K562 (cell line): ENCODE measurements around the gene CCSER1.

ENCODE experiments used
- CBX5 ChIP-seq: IDR thresholded peaks from 2 replicates; pipeline ENCODE4 v1.6.1; 2014; ENCODE audit warnings: low read depth, borderline replicate concordance
- HDAC1 ChIP-seq, 2 experiments: fragments of 450-650 bp; IDR thresholded peaks; 2 replicates each; pipeline ENCODE4 v1.6.1; 2016 to 2017; ENCODE audit warnings: inconsistent platforms in 1 of 2, mild to moderate bottlenecking in 1 of 2, moderate library complexity in 1 of 2
- POLR2AphosphoS5 ChIP-seq: IDR thresholded peaks from 2 replicates; pipeline ENCODE4 v1.6.1; 2011; ENCODE audit warnings: mild to moderate bottlenecking, low read depth, low read length, moderate library complexity; ENCODE audit not compliant: control insufficient read depth, insufficient read depth
- ZNF507 ChIP-seq: conservative IDR thresholded peaks from 2 replicates; pipeline ENCODE4 v1.6.1; 2017; ENCODE audit warnings: missing genetic modification characterization, missing compliant biosample characterization
- TF ChIP-seq, protein P1 (sequence below), 3 experiments: IDR thresholded peaks in 2 of 3; conservative IDR thresholded peaks in 1 of 3; 2 replicates each; pipeline ENCODE4 v1.5.1; 2011 to 2012; ENCODE audit warnings: low read length in 3 of 3, mild to moderate bottlenecking in 3 of 3, control low read depth in 2 of 3, improper control_type of control experiment in 1 of 3, inconsistent platforms in 1 of 3, low read depth in 1 of 3, mixed read lengths in 1 of 3, moderate library complexity in 1 of 3; ENCODE audit not compliant: insufficient read depth in 2 of 3

DNA sequence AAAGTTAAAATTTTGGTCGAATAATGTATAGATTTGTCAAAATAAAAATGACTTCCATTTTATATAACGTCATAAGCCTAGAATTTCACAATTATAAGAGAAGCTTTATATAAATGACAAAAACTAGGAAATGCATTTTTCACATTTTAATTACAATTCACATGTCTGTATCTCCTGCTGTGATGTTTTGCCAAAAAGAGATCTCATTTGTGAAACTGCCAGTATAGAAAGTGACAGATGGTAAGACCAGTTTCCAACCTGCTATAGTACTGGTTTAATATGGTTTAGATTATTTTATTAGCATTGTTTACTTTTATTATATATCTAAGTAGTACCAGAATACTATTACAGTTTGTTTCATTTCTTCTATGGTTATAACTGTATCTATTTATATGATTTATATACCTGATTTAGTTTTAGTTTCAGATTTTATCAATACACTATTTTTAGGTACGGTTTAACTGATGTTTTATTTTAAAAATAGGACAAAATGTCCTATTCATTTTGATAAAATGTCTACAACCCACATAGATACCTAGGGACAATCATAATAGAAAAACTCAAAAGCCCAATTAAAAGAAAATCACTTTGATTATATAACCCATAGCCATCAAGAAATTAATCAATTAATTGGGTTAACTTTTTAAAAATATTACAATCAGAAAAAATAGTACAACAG, 5.4 kb upstream of the CCSER1 start:
- no peak for TF ChIP-seq ZNF507 (tag)
- TF ChIP-seq CBX5: no peak
- no peak for TF ChIP-seq HDAC1 (IDR thresholded peaks at IDR 0.05)
- no peak for TF ChIP-seq POLR2AphosphoS5
- TF ChIP-seq, protein P1, sequence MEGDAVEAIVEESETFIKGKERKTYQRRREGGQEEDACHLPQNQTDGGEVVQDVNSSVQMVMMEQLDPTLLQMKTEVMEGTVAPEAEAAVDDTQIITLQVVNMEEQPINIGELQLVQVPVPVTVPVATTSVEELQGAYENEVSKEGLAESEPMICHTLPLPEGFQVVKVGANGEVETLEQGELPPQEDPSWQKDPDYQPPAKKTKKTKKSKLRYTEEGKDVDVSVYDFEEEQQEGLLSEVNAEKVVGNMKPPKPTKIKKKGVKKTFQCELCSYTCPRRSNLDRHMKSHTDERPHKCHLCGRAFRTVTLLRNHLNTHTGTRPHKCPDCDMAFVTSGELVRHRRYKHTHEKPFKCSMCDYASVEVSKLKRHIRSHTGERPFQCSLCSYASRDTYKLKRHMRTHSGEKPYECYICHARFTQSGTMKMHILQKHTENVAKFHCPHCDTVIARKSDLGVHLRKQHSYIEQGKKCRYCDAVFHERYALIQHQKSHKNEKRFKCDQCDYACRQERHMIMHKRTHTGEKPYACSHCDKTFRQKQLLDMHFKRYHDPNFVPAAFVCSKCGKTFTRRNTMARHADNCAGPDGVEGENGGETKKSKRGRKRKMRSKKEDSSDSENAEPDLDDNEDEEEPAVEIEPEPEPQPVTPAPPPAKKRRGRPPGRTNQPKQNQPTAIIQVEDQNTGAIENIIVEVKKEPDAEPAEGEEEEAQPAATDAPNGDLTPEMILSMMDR (IDR thresholded peaks at IDR 0.05 in 2 of 3, conservative IDR thresholded peaks at IDR 0.05 in 1 of 3; ENCODE audit: insufficient read depth in 2 of 3, low read depth in 1 of 3, low read length in 3 of 3): no peak
